Measurements from ENCODE around the gene TDRD7.

GRCh38 chr9:97484134-97484533 lies 72.2 kb downstream of the TDRD7 start:
- TF ChIP-seq, protein P1, sequence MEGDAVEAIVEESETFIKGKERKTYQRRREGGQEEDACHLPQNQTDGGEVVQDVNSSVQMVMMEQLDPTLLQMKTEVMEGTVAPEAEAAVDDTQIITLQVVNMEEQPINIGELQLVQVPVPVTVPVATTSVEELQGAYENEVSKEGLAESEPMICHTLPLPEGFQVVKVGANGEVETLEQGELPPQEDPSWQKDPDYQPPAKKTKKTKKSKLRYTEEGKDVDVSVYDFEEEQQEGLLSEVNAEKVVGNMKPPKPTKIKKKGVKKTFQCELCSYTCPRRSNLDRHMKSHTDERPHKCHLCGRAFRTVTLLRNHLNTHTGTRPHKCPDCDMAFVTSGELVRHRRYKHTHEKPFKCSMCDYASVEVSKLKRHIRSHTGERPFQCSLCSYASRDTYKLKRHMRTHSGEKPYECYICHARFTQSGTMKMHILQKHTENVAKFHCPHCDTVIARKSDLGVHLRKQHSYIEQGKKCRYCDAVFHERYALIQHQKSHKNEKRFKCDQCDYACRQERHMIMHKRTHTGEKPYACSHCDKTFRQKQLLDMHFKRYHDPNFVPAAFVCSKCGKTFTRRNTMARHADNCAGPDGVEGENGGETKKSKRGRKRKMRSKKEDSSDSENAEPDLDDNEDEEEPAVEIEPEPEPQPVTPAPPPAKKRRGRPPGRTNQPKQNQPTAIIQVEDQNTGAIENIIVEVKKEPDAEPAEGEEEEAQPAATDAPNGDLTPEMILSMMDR (IDR thresholded peaks at IDR 0.05), result no peak
- no peak for TF ChIP-seq POLR2A (IDR thresholded peaks at IDR 0.05)
- TF ChIP-seq EP300 (IDR thresholded peaks at IDR 0.05), result no peak
